ENCODE results near the gene UMODL1.

The UMODL1 gene

DNA sequence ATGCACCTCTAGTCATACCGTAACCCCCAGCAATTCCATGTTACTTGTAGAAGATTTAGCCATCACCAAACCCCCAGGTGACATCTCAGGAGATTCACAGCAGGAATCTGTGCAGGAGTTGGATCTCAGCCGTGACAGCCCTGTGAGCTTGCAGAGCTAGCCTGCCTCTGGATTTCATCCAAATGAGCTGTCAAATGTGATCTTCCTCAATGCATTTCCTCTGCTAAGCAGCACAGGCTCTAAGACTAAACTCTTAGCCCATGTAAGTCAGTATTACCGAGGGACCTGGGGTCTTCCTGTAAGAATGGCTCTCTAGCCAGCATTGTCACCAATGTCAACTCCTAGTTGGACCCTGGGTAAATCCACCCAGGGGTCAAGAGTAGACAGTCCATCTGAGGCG, 41.7 kb downstream of the UMODL1 start:
- H3K27ac ChIP-seq, result no peak overlapping the region
- TF ChIP-seq, protein P1, sequence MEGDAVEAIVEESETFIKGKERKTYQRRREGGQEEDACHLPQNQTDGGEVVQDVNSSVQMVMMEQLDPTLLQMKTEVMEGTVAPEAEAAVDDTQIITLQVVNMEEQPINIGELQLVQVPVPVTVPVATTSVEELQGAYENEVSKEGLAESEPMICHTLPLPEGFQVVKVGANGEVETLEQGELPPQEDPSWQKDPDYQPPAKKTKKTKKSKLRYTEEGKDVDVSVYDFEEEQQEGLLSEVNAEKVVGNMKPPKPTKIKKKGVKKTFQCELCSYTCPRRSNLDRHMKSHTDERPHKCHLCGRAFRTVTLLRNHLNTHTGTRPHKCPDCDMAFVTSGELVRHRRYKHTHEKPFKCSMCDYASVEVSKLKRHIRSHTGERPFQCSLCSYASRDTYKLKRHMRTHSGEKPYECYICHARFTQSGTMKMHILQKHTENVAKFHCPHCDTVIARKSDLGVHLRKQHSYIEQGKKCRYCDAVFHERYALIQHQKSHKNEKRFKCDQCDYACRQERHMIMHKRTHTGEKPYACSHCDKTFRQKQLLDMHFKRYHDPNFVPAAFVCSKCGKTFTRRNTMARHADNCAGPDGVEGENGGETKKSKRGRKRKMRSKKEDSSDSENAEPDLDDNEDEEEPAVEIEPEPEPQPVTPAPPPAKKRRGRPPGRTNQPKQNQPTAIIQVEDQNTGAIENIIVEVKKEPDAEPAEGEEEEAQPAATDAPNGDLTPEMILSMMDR (conservative IDR thresholded peaks at IDR 0.05), result no peak

DNA sequence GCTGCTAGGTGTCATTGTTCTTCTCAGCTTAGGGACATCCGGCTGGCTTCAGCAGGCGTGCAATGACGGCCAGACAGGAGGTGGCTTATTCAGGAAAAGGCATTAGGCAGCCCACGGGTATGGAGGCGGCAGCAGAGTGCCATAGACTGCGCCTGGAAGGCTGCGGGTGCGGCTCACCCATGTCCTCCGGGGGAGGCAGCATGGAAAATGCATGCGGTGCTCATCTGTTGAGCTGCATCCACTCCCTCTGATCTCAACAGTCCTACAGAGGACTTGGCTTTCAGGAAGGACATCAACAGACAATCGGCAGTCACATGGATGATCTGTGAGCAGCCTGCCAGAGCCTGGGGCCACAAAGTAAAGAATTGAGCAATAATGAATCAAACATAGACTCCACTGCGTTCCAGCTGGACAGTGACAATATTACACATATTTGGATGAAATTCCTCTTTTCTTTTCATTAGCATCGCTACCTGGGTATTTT, 42.9 kb downstream of the UMODL1 start:
- no peak overlapping the region for H3K27ac ChIP-seq
- TF ChIP-seq, protein P1 (conservative IDR thresholded peaks at IDR 0.05), result no peak

DNA sequence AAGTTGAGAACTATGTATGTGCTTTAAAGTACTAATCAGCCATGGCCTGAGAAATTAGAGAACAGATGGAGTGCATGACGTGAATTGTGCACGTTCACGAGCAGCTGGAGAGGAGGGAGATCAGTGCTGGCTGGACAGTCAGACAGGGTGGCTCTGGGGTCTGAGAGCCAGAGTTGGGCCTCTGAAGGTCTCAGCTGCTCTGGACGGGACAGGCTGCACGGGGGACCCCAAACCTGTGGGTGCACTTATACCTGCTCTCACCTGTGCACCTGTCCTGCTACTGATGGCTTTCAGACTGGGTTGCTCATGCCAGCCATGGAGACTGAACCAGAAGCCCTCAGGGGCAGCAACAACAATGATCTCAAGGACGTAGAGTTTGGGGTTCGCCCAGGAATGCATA, 43.5 kb downstream of the UMODL1 start:
- TF ChIP-seq, protein P1 (conservative IDR thresholded peaks at IDR 0.05), result no peak
- H3K27ac ChIP-seq, result no peak overlapping the region

DNA sequence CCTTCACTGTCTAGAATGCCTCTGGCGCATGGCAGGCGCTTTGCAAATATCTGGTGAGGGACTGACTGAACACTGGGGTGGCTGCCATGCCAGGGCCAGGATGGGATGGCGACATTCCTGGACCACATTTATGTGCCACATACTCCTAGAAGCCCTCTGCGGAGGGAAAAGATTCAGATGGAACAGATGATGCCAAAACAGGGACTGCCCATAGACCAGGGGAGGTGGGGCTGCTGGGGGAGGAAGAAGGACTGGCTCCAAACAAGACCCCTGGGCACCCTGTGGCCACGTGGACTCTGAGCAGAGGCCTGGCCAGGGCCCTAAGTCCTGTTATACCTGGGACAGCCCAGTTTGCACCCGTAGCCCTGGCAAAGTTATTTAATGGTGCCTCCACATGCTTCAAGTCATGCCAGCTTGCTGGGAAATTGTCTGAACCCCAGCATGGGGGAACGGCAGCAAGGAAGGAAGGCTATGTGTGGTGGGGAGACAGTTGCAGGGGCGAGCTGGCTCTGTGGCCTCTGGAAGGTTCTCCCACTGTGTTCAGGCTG, 44.1 kb downstream of the UMODL1 start:
- TF ChIP-seq, protein P1 (conservative IDR thresholded peaks at IDR 0.05), result no peak
- H3K27ac ChIP-seq, result no peak overlapping the region

DNA sequence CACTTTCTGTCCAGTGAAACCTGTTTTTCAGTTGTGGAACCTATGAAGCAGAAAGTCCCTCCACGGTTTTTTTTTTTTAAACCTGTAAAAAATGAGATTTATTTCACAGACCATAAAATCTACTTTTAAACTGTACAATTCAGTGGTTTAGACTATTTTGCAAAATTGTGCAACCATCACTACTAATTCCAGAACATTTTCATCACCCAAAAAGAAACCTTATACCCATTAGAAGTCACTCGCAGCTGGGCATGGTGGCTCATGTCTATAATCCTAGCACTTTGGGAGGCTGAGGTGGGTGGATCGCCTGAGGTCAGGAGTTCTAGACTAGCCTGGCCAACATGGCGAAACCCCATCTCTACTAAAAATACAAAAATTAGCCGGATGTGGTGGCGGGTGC, 45.4 kb downstream of the UMODL1 start:
- peak overlapping the region; percentile 35; the same call in 1 of the 2 replicates for H3K27ac ChIP-seq

DNA sequence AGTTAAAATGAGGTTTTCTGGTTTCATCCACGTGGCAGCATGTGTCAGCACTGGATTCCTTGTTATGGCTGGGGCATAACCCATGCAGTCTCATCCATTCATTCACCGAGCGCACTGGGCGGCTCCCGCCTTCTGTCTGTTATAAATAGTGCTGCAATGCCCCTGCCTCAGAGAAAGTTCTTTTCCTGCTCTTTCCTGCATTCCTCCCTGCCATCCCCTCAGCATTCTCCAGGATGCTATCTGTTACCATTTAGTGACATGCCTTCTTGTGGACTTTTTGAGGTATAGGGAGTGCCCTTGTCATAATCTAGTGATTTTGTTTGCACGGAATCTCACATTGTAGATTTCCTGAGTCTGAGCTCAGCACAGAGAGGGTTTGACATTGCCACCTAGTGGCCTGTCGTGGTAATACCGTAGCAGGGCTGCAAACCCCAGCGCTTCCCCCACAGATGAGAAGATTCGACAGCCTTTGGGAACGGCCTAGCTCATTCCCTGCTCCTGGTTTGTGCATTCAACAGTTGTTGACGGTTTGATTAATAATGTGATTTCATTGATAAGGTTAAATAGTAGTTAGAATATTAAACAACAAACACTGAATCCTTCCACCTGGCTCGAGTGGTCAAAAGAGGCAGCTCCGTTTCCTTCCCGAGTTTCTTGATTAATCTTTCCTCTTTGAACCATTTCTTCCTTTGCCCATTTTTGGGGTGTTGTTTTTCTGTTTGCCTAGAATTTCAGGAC, 46.3 kb downstream of the UMODL1 start:
- TF ChIP-seq, protein P1 (conservative IDR thresholded peaks at IDR 0.05), result peak; percentile 100
- H3K27ac ChIP-seq, result peak overlapping the region; percentile 35

DNA sequence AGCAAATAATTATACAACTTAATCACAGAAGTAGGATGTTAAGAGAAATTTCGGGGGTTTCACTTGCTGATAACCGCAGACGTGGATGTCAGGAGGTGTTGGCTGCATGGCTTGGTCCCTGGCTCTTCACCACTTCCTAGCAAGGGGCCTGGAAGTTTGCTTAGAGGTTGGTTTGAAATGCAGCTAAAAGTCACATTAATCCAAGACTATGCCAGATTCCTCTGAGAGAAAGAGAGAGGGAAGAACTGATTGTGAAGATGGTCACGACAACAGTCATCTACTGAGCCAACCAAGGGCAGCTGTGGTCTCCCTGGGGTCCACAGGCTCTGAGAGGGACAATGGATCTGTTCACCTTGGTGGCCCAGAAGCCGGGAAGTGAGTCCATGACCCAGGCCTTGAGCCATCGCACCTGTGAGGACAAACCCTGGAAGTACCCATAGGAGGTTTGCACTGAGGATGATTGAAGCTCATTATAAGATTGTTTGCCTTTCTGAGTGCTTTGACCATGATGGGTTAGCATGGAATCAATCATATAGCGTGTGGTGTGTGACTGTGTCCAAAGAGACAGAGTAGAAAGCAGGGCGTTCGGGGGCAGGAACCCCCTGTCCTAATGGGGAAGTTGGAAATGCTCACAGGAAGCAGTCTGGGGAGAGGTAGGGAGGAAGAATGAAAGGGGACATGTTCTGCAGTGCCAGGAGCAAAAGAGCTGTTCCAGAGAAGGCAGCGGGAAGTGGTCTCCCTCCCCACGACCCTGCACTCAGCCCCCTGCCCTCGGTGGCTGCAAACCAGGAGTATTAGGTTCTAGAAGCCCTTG, 47.1 kb downstream of the UMODL1 start:
- peak overlapping the region; percentile 91 for H3K27ac ChIP-seq
- TF ChIP-seq, protein P1 (conservative IDR thresholded peaks at IDR 0.05), result no peak
